GM12873 (cell line): Measurements from ENCODE around the gene NCK2.

Experiments
- CTCF ChIP-seq: IDR thresholded peaks from 2 replicates; pipeline ENCODE4 v1.5.1; 2012; ENCODE audit warnings: low read depth, mild to moderate bottlenecking, moderate library complexity, low read length, control low read depth; ENCODE audit not compliant: insufficient read depth; ENCODE audit errors: missing control alignments

The NCK2 gene

DNA sequence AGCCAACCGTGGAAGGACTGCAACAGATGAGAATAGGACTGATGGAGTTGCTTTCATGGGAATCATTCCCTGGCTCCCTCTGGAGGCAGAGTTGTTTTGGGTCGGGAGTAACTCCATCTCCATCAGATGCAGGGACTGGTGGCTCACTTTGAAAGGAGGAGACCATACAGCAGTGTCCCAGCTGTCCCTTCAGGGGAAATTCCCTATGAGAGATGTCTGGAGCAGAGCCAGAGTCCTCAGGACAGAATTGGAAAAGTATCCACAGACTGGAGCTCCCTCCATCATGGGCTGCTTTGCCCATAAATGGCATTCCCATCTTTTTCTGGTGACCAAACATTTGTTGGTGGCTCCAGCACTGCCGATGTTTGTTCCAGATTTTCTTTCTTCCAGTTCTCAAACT lies 144.3 kb downstream of the NCK2 start:
- no peak for TF ChIP-seq CTCF

GRCh38 chr2:105890111-105890510 lies 145.4 kb downstream of the NCK2 start:
- no peak for TF ChIP-seq CTCF

DNA sequence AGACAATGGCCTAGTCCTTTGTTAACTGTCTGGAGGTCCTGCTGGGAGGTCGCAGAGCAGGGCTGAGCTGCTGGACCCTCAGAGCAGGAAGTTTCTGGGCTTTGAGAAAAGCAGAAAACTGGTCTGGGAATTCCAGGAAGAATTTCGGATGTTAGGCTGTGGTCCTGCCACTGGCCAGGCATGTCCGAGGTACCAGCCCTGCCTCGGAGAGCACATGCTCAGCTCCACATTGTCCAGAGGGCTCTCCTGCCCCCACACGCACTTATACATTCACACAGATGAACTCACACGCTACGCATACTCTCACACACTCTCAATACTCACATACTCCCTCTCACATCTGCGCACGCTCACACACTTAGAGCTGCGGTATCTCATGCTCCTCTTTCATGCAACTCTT lies 146.1 kb downstream of the NCK2 start:
- TF ChIP-seq CTCF: no peak

GRCh38 chr2:105893011-105893995 lies 148.6 kb downstream of the NCK2 start:
- TF ChIP-seq CTCF: no peak

DNA sequence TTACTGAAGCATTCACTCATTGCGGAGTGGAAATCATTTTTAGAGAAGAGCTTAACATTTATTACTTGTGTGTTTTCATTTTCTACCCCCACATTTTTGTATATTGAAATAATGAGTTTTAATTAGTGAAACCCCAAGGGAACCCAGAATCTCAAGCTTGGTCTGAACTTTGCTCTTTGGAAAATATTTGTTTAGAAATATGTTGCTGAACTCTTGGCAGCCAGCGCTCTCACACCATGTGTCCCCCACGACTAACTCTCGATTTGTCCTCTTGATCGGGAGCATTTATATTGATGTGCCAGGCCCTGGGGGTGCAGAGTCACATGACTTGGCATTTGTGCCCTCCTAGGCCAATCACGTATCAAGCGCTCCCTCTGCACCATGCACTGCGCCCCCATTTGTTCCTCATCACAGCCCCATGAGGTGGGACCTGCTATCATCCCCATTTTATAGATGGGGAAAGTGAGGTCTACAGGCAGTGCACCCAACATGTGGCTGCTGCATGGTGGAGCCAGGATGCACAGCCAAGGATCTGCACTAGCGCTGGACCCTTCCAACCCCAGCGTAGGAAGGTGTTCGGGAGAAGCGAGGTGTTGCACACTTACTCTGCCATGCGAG lies 149.7 kb downstream of the NCK2 start:
- no peak for TF ChIP-seq CTCF

DNA sequence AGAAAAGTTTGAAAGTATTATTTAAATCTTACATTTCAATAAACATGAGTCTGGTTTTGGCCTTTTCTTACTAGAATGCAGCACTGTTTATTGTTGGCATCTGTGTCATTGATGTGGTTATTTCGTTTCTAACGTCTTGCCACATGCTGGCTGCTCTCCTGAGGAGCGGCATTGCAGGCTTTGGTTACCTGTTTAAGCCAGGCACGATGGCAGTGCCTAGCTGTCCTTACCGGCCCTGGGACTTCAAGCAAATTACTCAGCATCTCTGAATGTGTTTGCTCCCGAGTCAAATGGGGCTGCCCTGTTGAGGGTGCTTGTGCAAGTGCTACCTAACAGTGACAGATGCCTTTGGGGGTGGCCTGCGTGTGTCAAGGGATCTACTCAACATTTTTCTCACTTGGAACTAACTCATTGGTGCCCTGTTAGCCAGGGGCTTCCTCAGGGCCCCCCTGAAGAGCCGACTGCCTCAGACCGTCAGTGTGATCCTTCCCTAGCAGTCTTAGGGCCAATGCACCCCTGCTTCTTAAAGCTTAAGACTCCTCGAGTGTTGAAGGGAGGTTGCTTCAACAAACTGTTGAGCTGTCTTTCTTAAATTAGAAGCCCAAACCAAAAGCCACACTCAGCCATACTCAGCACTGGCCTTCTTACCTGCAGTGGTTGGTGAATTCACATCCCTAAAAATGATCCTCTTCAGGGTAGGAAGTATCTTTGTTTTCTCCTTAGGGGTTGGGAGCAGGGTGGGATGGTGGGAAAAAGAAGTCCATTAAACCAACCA lies 151.5 kb downstream of the NCK2 start:
- no peak for TF ChIP-seq CTCF

DNA sequence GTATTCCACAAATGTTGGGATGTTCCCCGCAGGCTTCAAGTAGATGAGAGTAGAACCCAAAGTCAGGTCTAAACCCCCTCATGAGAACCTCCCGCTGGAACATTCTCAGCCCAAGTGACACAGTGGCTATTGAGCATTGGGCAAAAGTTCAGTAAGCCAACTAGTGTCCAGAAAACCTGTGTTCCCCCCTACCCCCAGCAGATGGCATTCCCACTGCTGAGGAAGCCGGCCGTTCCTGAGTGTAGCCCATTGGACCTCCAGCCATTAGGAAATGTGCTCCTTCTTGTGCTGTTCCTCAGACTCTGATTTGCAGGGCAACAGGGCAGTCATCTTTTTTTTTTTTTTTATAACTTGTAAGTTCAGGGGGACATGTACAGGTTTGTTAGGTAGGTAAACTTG lies 152.1 kb downstream of the NCK2 start:
- TF ChIP-seq CTCF: peak; percentile 17
